NT2/D1 (cell line): Measurements from ENCODE around the gene RIMS1.

Experiments
- DNase-seq: peaks from one replicate; pipeline ENCODE4 v3.0.0-alpha.2; 2011; ENCODE audit warnings: low read depth, low spot score
- H3K27me3 ChIP-seq: 2 replicates; pipeline ENCODE4 v1.6.0; 2011; ENCODE audit warnings: mild to moderate bottlenecking; ENCODE audit not compliant: insufficient read length, insufficient read depth
- H3K36me3 ChIP-seq: 2 replicates; pipeline ENCODE4 v1.6.1; 2011; ENCODE audit warnings: mild to moderate bottlenecking, low read length, mixed read lengths; ENCODE audit not compliant: insufficient read depth, insufficient read length
- H3K4me1 ChIP-seq: 2 replicates; pipeline ENCODE4 v1.5.1; 2011; ENCODE audit not compliant: insufficient read depth, insufficient read length
- H3K4me3 ChIP-seq: 2 replicates; pipeline ENCODE4 v1.5.1; 2011; ENCODE audit warnings: low read depth; ENCODE audit not compliant: insufficient read length
- H3K9ac ChIP-seq: 2 replicates; pipeline ENCODE4 v1.6.0; 2011; ENCODE audit warnings: low read depth; ENCODE audit not compliant: insufficient read length
- H3K9me3 ChIP-seq: 2 replicates; pipeline ENCODE4 v1.5.1; 2011; ENCODE audit warnings: mild to moderate bottlenecking, low read length; ENCODE audit not compliant: insufficient read depth
- SUZ12 ChIP-seq: IDR thresholded peaks from 2 replicates; pipeline ENCODE4 v1.6.1; 2011; ENCODE audit not compliant: insufficient read length, insufficient read depth; ENCODE audit errors: extremely low read depth
- YY1 ChIP-seq: IDR thresholded peaks from 2 replicates; pipeline ENCODE4 v1.6.1; 2011; ENCODE audit not compliant: insufficient read length, insufficient read depth
- ZNF274 ChIP-seq: IDR thresholded peaks from 2 replicates; pipeline ENCODE4 v1.6.1; 2011; ENCODE audit warnings: mild to moderate bottlenecking, low read depth, low read length

Gene RIMS1

DNA sequence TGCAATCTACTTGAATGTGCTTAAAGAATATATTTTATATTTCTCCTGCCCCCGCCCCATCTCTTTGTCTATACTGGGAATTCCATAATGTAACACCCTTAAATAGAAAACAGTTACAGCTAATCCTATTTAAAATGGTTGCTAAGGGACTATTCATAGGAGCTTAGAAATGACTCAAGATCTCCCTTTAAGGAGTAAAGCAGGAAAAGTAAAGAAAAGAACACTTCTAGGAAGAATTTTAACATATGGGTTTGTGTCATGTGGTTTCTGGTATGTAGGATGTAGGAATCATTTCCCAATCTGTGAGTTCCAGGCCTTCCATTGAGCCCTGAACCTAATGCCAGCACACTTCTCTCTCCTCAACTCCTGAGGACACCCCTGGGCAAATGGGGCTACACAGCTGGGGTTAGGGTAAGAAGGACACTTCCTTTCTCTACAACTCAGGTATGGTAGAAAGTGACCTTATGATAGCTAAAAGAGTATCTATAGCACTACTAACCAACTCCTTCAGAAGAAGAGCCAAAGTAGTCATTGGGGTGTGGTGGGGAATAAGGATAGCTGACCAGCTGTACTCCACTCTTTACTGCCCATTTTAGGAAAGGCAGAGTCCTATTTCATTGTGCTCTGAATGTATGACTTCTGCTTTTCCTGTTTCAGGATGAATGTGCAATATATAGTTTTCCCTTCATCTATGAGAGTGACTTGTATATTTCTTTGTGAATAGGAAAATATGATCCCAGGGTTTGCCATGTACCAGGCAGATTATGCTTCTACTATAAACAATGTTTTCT is 27.3 kb downstream of the RIMS1 start:
- Histone ChIP-seq H3K36me3 (no peaks in the 10 kb centered on the region), H3K4me3 (no peak overlapping the region), H3K4me1 (no peaks in the 10 kb centered on the region), H3K27me3 (no peaks in the 10 kb centered on the region), H3K9me3 (no peaks in the 10 kb centered on the region), H3K9ac (no peak overlapping the region)
- TF ChIP-seq YY1: no peak
- no peak for TF ChIP-seq SUZ12
- DNase-seq: no peak

- no peak overlapping the region for H3K4me3 ChIP-seq
- H3K4me1 ChIP-seq: no peaks in the 10 kb centered on the region
- H3K27me3 ChIP-seq: no peaks in the 10 kb centered on the region
- no peak overlapping the region for H3K9ac ChIP-seq
- TF ChIP-seq ZNF274: no peak
- TF ChIP-seq YY1: no peak
- no peak for TF ChIP-seq SUZ12
- no peaks in the 10 kb centered on the region for H3K36me3 ChIP-seq
- no peak for DNase-seq
- no peaks in the 10 kb centered on the region for H3K9me3 ChIP-seq
Observed at GRCh38 chr6:71929047-71929446, 42.7 kb downstream of the RIMS1 start.

DNA sequence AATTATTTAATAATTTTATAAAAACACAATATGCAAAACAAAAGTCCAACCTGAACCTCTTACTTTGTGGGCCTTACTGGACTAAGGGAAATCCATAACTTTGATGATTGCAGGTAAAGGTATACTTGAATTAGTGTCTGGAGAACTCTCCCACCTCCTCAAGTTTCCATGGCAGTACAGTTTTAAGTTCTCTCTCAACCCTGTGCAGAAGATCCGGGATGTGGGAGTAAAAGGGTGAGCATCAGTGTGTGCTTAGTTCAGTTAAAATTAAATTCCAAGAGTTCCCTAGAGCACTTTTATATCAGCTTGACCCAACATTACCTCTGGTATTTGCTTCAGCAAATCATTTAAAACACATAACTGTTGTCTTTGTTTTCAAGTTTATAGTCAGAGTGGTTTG is 47.5 kb downstream of the RIMS1 start:
- H3K4me1 ChIP-seq: no peaks in the 10 kb centered on the region
- no peaks in the 10 kb centered on the region for H3K27me3 ChIP-seq
- no peak overlapping the region for H3K9ac ChIP-seq
- TF ChIP-seq SUZ12: no peak
- no peak for TF ChIP-seq ZNF274
- no peaks in the 10 kb centered on the region; the same call in 1 of the 2 replicates for H3K9me3 ChIP-seq
- no peaks in the 10 kb centered on the region for H3K36me3 ChIP-seq
- no peak overlapping the region for H3K4me3 ChIP-seq
- no peak for DNase-seq

DNA sequence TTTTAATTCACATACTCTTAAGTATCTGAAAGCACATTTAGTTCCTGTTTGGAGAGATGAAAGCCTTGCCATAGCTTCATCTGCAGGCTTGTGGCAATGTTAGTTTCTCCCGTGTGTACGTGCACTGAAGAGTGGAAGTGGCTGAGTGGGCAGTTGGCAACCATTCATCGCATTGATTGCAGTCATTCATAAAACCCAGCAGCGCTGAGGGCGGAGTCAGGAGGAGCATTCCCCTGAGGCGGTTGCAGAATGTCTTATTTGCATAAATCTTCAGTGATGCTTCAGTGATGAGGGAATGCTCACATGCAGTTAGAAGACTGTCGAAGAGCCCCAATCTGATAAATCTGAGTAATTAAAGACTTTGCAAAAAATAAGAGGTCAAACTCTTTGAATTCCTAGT is 79.1 kb downstream of the RIMS1 start:
- TF ChIP-seq YY1: no peak
- TF ChIP-seq SUZ12: no peak
- TF ChIP-seq ZNF274: no peak
- no peak for DNase-seq
- H3K27me3 ChIP-seq: no peaks in the 10 kb centered on the region

GRCh38 chr6:71967436-71967835 is 81.1 kb downstream of the RIMS1 start:
- no peaks in the 10 kb centered on the region; the same call in 1 of the 2 replicates for H3K9me3 ChIP-seq
- H3K4me3 ChIP-seq: no peak overlapping the region
- H3K4me1 ChIP-seq: no peaks in the 10 kb centered on the region
- TF ChIP-seq YY1: no peak
- no peak for TF ChIP-seq ZNF274
- no peak for TF ChIP-seq SUZ12
- H3K36me3 ChIP-seq: no peaks in the 10 kb centered on the region
- DNase-seq: no peak
- no peaks in the 10 kb centered on the region for H3K27me3 ChIP-seq
- no peak overlapping the region for H3K9ac ChIP-seq

More for the DNA sequence above, 79.1 kb downstream of the RIMS1 start:
- no peaks in the 10 kb centered on the region for H3K36me3 ChIP-seq
- H3K9ac ChIP-seq: no peak overlapping the region
- no peak overlapping the region for H3K4me3 ChIP-seq
- no peaks in the 10 kb centered on the region for H3K4me1 ChIP-seq
- no peaks in the 10 kb centered on the region for H3K9me3 ChIP-seq

DNA sequence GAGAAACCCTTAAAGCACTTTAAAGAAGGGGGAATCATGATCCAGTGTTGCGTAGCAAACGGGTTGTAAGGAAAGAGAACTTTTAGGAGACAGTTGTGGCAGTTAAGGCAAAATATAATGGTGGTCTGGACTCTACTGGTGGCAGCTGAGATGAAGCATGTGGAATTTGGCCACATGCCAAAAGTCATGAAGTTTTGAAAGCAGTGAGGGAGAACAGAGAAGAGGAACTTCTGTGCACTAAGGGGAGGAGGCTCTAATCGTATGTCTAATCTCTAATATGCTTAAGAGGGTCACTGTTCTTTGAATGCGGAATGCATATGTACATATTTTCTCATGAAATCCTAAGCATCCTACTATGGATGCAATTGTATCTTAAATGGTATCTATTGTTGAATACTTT is 91.5 kb downstream of the RIMS1 start:
- TF ChIP-seq ZNF274 (no peak), YY1 (no peak), SUZ12 (no peak)
- Histone ChIP-seq H3K27me3 (no peaks in the 10 kb centered on the region), H3K36me3 (no peaks in the 10 kb centered on the region), H3K9ac (no peak overlapping the region), H3K4me3 (no peak overlapping the region), H3K9me3 (no peaks in the 10 kb centered on the region), H3K4me1 (no peaks in the 10 kb centered on the region)
- no peak for DNase-seq

- no peak overlapping the region for H3K9ac ChIP-seq
- no peak overlapping the region for H3K4me3 ChIP-seq
- H3K4me1 ChIP-seq: no peaks in the 10 kb centered on the region
- TF ChIP-seq ZNF274 (no peak), SUZ12 (no peak), YY1 (no peak)
- no peak for DNase-seq
- H3K36me3 ChIP-seq: no peaks in the 10 kb centered on the region
- no peaks in the 10 kb centered on the region for H3K9me3 ChIP-seq
- no peaks in the 10 kb centered on the region for H3K27me3 ChIP-seq
Observed at GRCh38 chr6:71979911-71980310, 93.6 kb downstream of the RIMS1 start.
